ENCODE measurements around the gene SEMA5B. TPM values are rescaled to one million over a fixed set of nuclear protein-coding genes. Genes with fewer than 3 reads are reported as not detected.

The SEMA5B gene
- total and polyA plus RNA-seq, 7 donors = 0.08 to 1.1 (median 0.43) TPM

DNA sequence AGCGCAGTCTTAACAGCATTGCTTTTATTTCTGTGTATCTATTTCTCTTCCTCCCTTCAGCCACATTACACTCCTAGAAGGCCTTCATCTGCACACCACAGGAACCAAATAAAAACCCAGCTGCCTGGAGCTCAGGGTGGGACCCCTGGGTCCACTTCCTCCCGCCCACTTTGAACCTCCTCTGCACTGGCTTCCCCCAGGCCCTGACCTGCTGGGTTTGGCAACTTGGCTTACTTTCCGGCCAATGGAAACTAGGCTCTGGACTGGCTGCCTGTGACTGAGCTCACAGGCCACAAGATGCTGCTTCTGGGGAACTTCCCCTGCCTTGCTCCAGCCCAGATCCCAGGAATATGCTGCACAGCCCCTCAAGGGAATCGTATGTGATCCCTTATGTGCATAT, 89.8 kb downstream of the SEMA5B start:
- H3K4me3 ChIP-seq = no peak overlapping the region
- H3K27ac ChIP-seq = no peak overlapping the region
- H3K9me3 ChIP-seq = no peaks in the 10 kb centered on the region
- WGBS, 3 donors = 92 to 100% (median 95%) methylated on average over 4 of the region's 4 CpGs
- H3K36me3 ChIP-seq (ENCODE audit: insufficient read depth in 1 of 2, low read depth in 1 of 2) = no peaks in the 10 kb centered on the region
- DNase-seq (no peak), ATAC-seq (no peak)
- H3K27me3 ChIP-seq (ENCODE audit: insufficient read depth in 3 of 3, low read length in 2 of 3) = no peaks in the 10 kb centered on the region
- intact Hi-C loops (cut with DNase I) = no loop called here
- H3K4me1 ChIP-seq = no peaks in the 10 kb centered on the region
- TF ChIP-seq, protein P1, sequence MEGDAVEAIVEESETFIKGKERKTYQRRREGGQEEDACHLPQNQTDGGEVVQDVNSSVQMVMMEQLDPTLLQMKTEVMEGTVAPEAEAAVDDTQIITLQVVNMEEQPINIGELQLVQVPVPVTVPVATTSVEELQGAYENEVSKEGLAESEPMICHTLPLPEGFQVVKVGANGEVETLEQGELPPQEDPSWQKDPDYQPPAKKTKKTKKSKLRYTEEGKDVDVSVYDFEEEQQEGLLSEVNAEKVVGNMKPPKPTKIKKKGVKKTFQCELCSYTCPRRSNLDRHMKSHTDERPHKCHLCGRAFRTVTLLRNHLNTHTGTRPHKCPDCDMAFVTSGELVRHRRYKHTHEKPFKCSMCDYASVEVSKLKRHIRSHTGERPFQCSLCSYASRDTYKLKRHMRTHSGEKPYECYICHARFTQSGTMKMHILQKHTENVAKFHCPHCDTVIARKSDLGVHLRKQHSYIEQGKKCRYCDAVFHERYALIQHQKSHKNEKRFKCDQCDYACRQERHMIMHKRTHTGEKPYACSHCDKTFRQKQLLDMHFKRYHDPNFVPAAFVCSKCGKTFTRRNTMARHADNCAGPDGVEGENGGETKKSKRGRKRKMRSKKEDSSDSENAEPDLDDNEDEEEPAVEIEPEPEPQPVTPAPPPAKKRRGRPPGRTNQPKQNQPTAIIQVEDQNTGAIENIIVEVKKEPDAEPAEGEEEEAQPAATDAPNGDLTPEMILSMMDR (IDR thresholded peaks at IDR 0.05) = no peak

DNA sequence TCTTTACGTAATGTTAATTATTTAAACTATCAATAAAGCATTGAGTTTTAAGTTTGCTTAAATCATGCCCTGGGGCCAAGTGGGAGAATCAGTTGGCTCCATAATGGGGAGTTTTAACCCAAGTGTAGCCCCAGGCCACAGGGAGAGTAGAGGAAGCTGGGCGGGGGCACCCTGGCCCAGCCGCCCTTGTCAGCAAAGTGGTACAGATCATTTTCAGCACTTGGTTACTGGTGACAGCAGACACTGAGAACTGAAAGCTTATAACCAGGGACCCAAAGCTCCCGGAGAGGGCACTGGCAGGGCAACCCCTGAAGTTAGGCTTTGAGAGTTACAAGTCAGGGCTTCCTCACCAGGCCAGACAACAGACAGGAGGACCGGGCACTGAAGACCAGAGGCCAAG, 90.6 kb downstream of the SEMA5B start:
- H3K4me3 ChIP-seq = no peak overlapping the region
- ATAC-seq = no peak
- no peak overlapping the region for H3K27ac ChIP-seq
- intact Hi-C loops (cut with DNase I) = no loop called here
- H3K27me3 ChIP-seq (ENCODE audit: insufficient read depth in 3 of 3, low read length in 2 of 3) = no peaks in the 10 kb centered on the region
- no peaks in the 10 kb centered on the region for H3K9me3 ChIP-seq
- H3K4me1 ChIP-seq = no peaks in the 10 kb centered on the region
- H3K36me3 ChIP-seq (ENCODE audit: insufficient read depth in 1 of 2, low read depth in 1 of 2) = no peaks in the 10 kb centered on the region
- no peak for DNase-seq
- WGBS, 3 donors = 93 to 98% (median 96%) methylated on average over 5 of the region's 5 CpGs
- TF ChIP-seq, protein P1 (IDR thresholded peaks at IDR 0.05) = no peak

DNA sequence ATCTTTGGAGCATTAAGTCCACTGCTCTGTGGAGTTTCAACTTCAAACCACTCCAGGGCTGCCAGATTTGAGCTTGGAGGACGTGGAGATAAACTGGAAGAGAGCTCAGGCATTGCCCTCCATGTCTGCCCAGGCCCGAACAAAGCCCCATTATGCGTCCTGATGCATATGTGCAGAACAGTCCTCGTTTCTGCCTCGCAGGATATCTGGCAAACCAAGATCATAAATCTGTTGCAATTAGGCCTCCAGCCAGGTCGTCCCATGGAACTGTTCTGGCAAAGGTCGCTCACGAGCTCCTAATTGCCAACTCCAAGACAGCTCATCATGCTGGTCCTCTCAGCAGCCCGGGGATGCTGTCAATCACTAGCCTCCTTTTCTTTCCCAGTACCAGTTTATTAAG, 91.2 kb downstream of the SEMA5B start:
- no peak for ATAC-seq
- no peak overlapping the region for H3K27ac ChIP-seq
- H3K36me3 ChIP-seq (ENCODE audit: insufficient read depth in 1 of 2, low read depth in 1 of 2) = no peaks in the 10 kb centered on the region
- no peaks in the 10 kb centered on the region for H3K9me3 ChIP-seq
- TF ChIP-seq, protein P1 (IDR thresholded peaks at IDR 0.05) = no peak
- H3K4me3 ChIP-seq = no peak overlapping the region
- H3K4me1 ChIP-seq = no peaks in the 10 kb centered on the region
- WGBS, 3 donors = 41 to 55% (median 49%) methylated on average over 9 of the region's 9 CpGs
- H3K27me3 ChIP-seq (ENCODE audit: insufficient read depth in 3 of 3, low read length in 2 of 3) = no peaks in the 10 kb centered on the region
- intact Hi-C loops (cut with DNase I) = no loop called here
- no peak for DNase-seq

DNA sequence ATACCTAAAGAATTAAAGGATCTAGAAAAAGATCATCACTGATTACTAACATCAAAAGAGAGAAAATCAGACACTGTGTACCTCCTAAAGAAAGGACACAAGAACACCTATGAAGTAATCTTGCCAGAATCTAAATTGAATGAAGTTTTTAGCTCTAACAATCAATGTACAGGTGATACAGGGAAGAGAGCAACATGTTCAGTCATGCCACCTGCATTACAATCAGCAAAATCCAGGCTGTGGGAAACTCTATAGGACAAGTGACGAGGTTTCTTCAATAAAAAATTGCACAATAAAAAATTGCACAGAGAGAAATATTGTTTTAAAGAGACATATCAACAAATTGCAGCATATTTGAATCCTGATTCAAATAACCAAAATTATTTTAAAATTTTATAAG, 93.3 kb downstream of the SEMA5B start:
- Histone ChIP-seq H3K9me3 (no peaks in the 10 kb centered on the region), H3K27me3 (ENCODE audit: insufficient read depth in 3 of 3, low read length in 2 of 3) (no peaks in the 10 kb centered on the region), H3K36me3 (ENCODE audit: insufficient read depth in 1 of 2, low read depth in 1 of 2) (no peaks in the 10 kb centered on the region), H3K4me1 (no peaks in the 10 kb centered on the region), H3K4me3 (no peak overlapping the region), H3K27ac (no peak overlapping the region)
- whole genome bisulfite sequencing, 3 donors = 94 to 95% (median 94%) methylated on average over 1 of the region's 1 CpG
- TF ChIP-seq, protein P1 (IDR thresholded peaks at IDR 0.05) = no peak
- intact Hi-C loops (cut with DNase I) = no loop called here
- ATAC-seq (no peak), DNase-seq (no peak)

DNA sequence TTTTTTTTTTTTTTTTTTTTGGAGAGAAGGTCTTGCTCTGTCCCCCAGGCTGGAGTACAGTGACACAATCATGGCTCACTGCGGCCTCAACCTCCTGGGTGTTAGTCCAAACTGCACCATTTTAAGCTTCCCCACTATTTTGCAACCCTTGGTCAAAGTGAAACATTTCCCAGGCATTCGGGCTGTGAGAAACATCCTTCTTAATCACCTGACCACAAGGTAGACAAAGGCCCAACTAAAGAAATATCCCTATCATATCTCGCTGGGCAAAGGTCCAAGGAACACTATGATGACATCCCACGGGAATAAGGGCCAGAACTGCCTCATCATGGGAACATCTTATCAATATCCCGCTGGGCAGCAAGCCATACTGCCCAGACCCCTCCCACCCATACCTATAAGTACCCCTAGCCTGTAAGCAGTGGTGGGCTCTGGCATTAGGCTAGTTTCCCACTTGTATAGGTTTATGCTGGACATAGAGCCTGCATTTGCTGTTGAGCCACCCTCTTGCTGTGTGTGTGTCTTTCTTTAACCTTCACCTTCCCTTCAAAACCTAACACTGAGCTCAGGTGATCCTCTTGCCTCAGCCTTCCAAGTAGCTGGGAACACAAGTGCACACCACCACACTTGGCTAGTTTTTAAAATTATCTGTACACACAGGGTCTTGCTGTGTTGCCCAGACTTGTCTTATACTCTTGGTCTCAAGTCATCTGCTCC, 95.2 kb downstream of the SEMA5B start:
- ATAC-seq = no peak
- intact Hi-C loops (cut with DNase I) = no loop called here
- 85 to 87% (median 86%) methylated on average over 5 of the region's 5 CpGs for WGBS, 3 donors
- Histone ChIP-seq H3K9me3 (no peaks in the 10 kb centered on the region), H3K36me3 (ENCODE audit: insufficient read depth in 1 of 2, low read depth in 1 of 2) (no peaks in the 10 kb centered on the region), H3K27ac (no peak overlapping the region), H3K4me3 (no peak overlapping the region), H3K27me3 (ENCODE audit: insufficient read depth in 3 of 3, low read length in 2 of 3) (no peaks in the 10 kb centered on the region), H3K4me1 (no peaks in the 10 kb centered on the region)
- TF ChIP-seq, protein P1 (IDR thresholded peaks at IDR 0.05) = no peak
- no peak for DNase-seq

Measured in psoas muscle (tissue), 8 donors.